HEK293T (cell line): ENCODE data around the gene MPO.
A peak's percentile ranks its signal among the peaks of the same experiment; 100 is the strongest.

Source experiments
- CTCF ChIA-PET: fragments of 350-600 bp; formaldehyde crosslinking; extraction: SDS; loops from one replicate; lab custom pipeline; 2021; ENCODE audit warnings: antibody characterized with exemption, inconsistent platforms; lab: Yijun Ruan, JAX
- POLR2A ChIA-PET: fragments of 350-600 bp; formaldehyde crosslinking; extraction: SDS; loops from one replicate; lab custom pipeline; 2020; ENCODE audit warnings: antibody characterized with exemption, inconsistent platforms; lab: Yijun Ruan, JAX
- DNase-seq: peaks from one replicate; pipeline ENCODE4 v3.0.0; 2012; ENCODE audit warnings: mixed read lengths; ENCODE audit errors: extremely low spot score
- ARNT ChIP-seq: fragments of 450-650 bp; IDR thresholded peaks from 2 replicates; pipeline ENCODE4 v1.6.1; 2017; ENCODE audit warnings: mild to moderate bottlenecking
- BHLHE40 ChIP-seq: fragments of 450-650 bp; IDR thresholded peaks from 2 replicates; pipeline ENCODE4 v1.6.1; 2016; ENCODE audit warnings: mild to moderate bottlenecking, moderate library complexity, borderline replicate concordance
- CTBP1 ChIP-seq: fragments of 450-650 bp; IDR thresholded peaks from 2 replicates; pipeline ENCODE4 v1.6.1; 2016; ENCODE audit warnings: borderline replicate concordance
- ELF4 ChIP-seq: fragments of 450-650 bp; IDR thresholded peaks from 2 replicates; pipeline ENCODE4 v1.6.1; 2017; ENCODE audit warnings: antibody characterized with exemption
- FOXA1 ChIP-seq: fragments of 450-650 bp; IDR thresholded peaks from 2 replicates; pipeline ENCODE4 v1.6.1; 2016; ENCODE audit warnings: mild to moderate bottlenecking
- FOXK2 ChIP-seq: fragments of 450-650 bp; IDR thresholded peaks from 2 replicates; pipeline ENCODE4 v1.6.1; 2016; ENCODE audit warnings: mild to moderate bottlenecking
- FOXM1 ChIP-seq: fragments of 450-650 bp; IDR thresholded peaks from 2 replicates; pipeline ENCODE4 v1.6.1; 2017; ENCODE audit warnings: mild to moderate bottlenecking, borderline replicate concordance
- HDGF ChIP-seq: fragments of 450-650 bp; IDR thresholded peaks from 2 replicates; pipeline ENCODE4 v1.6.1; 2017; ENCODE audit warnings: antibody characterized with exemption, borderline replicate concordance
- L3MBTL2 ChIP-seq: fragments of 450-650 bp; conservative IDR thresholded peaks from 2 replicates; pipeline ENCODE4 v1.6.1; 2016; ENCODE audit warnings: mild to moderate bottlenecking
- LEF1 ChIP-seq: fragments of 450-650 bp; IDR thresholded peaks from 2 replicates; pipeline ENCODE4 v1.6.1; 2017; ENCODE audit warnings: mild to moderate bottlenecking, borderline replicate concordance
- NFRKB ChIP-seq: fragments of 450-650 bp; IDR thresholded peaks from 2 replicates; pipeline ENCODE4 v1.6.1; 2016; ENCODE audit warnings: mild to moderate bottlenecking, moderate library complexity
- PKNOX1 ChIP-seq: fragments of 450-650 bp; IDR thresholded peaks from 2 replicates; pipeline ENCODE4 v1.6.1; 2016
- SP1 ChIP-seq: fragments of 450-650 bp; IDR thresholded peaks from 2 replicates; pipeline ENCODE4 v1.6.1; 2017
- SUZ12 ChIP-seq: fragments of 450-650 bp; IDR thresholded peaks from 2 replicates; pipeline ENCODE4 v1.6.1; 2016; ENCODE audit warnings: mild to moderate bottlenecking
- TARDBP ChIP-seq: fragments of 450-650 bp; IDR thresholded peaks from 2 replicates; pipeline ENCODE4 v1.6.1; 2016
- ZNF384 ChIP-seq: fragments of 450-650 bp; IDR thresholded peaks from 2 replicates; pipeline ENCODE4 v1.6.1; 2016

MPO gene

GRCh38 chr17:58280480-58281217, at the start of gene MPO:
MPO (minus strand) TSS chr17:58280935; CDS start chr17:58280758, 177 bp downstream.
- ChIA-PET CTCF (interaction anchor here (1.0 kb wide), 1 partner anchor 137 kb away, joined by 3 read pairs; the partner anchor contains the start of gene RNF43), POLR2A (no interaction called here)
- peak; percentile 4 for DNase-seq
- TF ChIP-seq FOXA1 (no peak), LEF1 (no peak), SP1 (no peak), FOXM1 (no peak), HDGF (no peak), PKNOX1 (no peak), NFRKB (no peak), L3MBTL2 (no peak), ARNT (no peak), TARDBP (no peak), FOXK2 (no peak), SUZ12 (no peak), CTBP1 (no peak), ZNF384 (no peak), BHLHE40 (no peak), ELF4 (no peak)

GRCh38 chr17:58329810-58330537, 49.2 kb upstream of the MPO start:
- ChIA-PET CTCF (no interaction called here), POLR2A (no interaction called here)
- no peak for DNase-seq
- TF ChIP-seq NFRKB = no peak
- TF ChIP-seq SP1 = no peak
- TF ChIP-seq LEF1 = no peak
- TF ChIP-seq TARDBP = no peak
- no peak for TF ChIP-seq FOXM1
- no peak for TF ChIP-seq BHLHE40
- no peak for TF ChIP-seq ARNT
- TF ChIP-seq HDGF = no peak
- TF ChIP-seq FOXK2 = no peak
- TF ChIP-seq ZNF384 = no peak

- CTCF ChIA-PET = no interaction called here
- POLR2A ChIA-PET = no interaction called here
- TF ChIP-seq PKNOX1 (no peak), LEF1 (no peak), ELF4 (no peak), ZNF384 (no peak), L3MBTL2 (no peak), FOXA1 (no peak), CTBP1 (no peak), SUZ12 (no peak), BHLHE40 (no peak), NFRKB (no peak), TARDBP (no peak), SP1 (no peak), FOXK2 (no peak), FOXM1 (no peak), ARNT (no peak), HDGF (no peak)
- DNase-seq = no peak
Observed at GRCh38 chr17:58329035-58329809, 48.5 kb upstream of the MPO start.

- TF ChIP-seq ZNF384 (no peak), HDGF (no peak), L3MBTL2 (no peak), NFRKB (no peak), TARDBP (no peak), CTBP1 (no peak), FOXM1 (no peak), ELF4 (no peak), LEF1 (no peak), FOXA1 (no peak)
- no peak for DNase-seq
- POLR2A ChIA-PET = interaction anchor here (1.3 kb wide), 1 partner anchor 24 kb away, joined by 7 read pairs; the partner anchor contains the start of gene SUPT4H1
- CTCF ChIA-PET = interaction anchor here (1.1 kb wide), 1 partner anchor 11 kb away, joined by 8 read pairs; no protein-coding TSS in a partner anchor
Observed at GRCh38 chr17:58328195-58329034, 47.7 kb upstream of the MPO start, which contains the start of gene TSPOAP1. TSPOAP1 (minus strand) TSS chr17:58328795; CDS start chr17:58327920, 875 bp downstream.
